Neural progenitor cell (in vitro differentiated cells): ENCODE measurements around the gene MTX1. TPM values are rescaled to one million over a fixed set of nuclear protein-coding genes. Genes with fewer than 3 reads are reported as not detected.
"Not testable (repeated sequence)": the region's sequence is repeated elsewhere in the genome, so short reads cannot be mapped to it uniquely, and the experiment has no call there.

Source experiments
- DNase-seq: peaks from one replicate; pipeline ENCODE4 v3.0.0-alpha.2; 2016; ENCODE audit warnings: low spot score
- H2AFZ ChIP-seq: fragments of 200-600 bp; sonication (generic); replicated peaks from 2 replicates; pipeline ENCODE4 v1.6.1; 2016; ENCODE audit warnings: antibody characterized with exemption
- H3F3A ChIP-seq: fragments of 200-600 bp; sonication (generic); 2 replicates; pipeline ENCODE4 v1.6.1; 2016; ENCODE audit warnings: antibody characterized with exemption, low read depth
- H3K27ac ChIP-seq: fragments of 200-600 bp; sonication (generic); 2 replicates; pipeline ENCODE4 v1.5.1; 2016; ENCODE audit warnings: mild to moderate bottlenecking
- H3K27me3 ChIP-seq: fragments of 200-600 bp; sonication (generic); 2 replicates; pipeline ENCODE4 v1.6.1; 2016; ENCODE audit warnings: mild to moderate bottlenecking, moderate library complexity
- H3K36me3 ChIP-seq: fragments of 200-600 bp; sonication (generic); 2 replicates; pipeline ENCODE4 v1.5.1; 2016
- H3K4me1 ChIP-seq: fragments of 200-600 bp; sonication (generic); 2 replicates; pipeline ENCODE4 v1.6.1; 2016; ENCODE audit warnings: mixed run types
- H3K4me2 ChIP-seq: fragments of 200-600 bp; sonication (generic); 2 replicates; pipeline ENCODE4 v1.6.1; 2016
- H3K4me3 ChIP-seq: fragments of 200-600 bp; sonication (generic); 2 replicates; pipeline ENCODE4 v1.5.1; 2016
- H3K79me2 ChIP-seq: fragments of 200-600 bp; sonication (generic); 2 replicates; pipeline ENCODE4 v1.6.1; 2016; ENCODE audit warnings: low read depth
- H3K9ac ChIP-seq: fragments of 200-600 bp; sonication (generic); 2 replicates; pipeline ENCODE4 v1.6.1; 2016
- H3K9me3 ChIP-seq: fragments of 200-600 bp; sonication (generic); 2 replicates; pipeline ENCODE4 v1.5.1; 2016; ENCODE audit warnings: low read depth
- H4K20me1 ChIP-seq: fragments of 200-600 bp; sonication (generic); 2 replicates; pipeline ENCODE4 v1.6.1; 2016; ENCODE audit warnings: low read depth
- H3K27ac Mint-ChIP-seq: 3 replicates; pipeline ENCODE4 v1.8.0; 2021; ENCODE audit warnings: mixed read lengths
- H3K27me3 Mint-ChIP-seq: 2 replicates; pipeline ENCODE4 v1.8.0; 2022; ENCODE audit warnings: low read depth, mild to moderate bottlenecking, inconsistent platforms, moderate library complexity, mixed read lengths; ENCODE audit not compliant: insufficient read depth
- H3K36me3 Mint-ChIP-seq: 3 replicates; pipeline ENCODE4 v1.8.0; 2021; ENCODE audit warnings: mixed read lengths
- H3K4me1 Mint-ChIP-seq: 3 replicates; pipeline ENCODE4 v1.8.0; 2021; ENCODE audit warnings: mixed read lengths
- H3K4me3 Mint-ChIP-seq: 3 replicates; pipeline ENCODE4 v1.8.0; 2021; ENCODE audit warnings: mild to moderate bottlenecking, moderate library complexity, mixed read lengths
- H3K9me3 Mint-ChIP-seq: 3 replicates; pipeline ENCODE4 v1.8.0; 2020; ENCODE audit warnings: mixed read lengths
- CTCF ChIP-seq: fragments of 200-600 bp; sonication (generic); IDR thresholded peaks from 2 replicates; pipeline ENCODE4 v1.5.1; 2017; ENCODE audit warnings: antibody characterized with exemption, mild to moderate bottlenecking
- EZH2 ChIP-seq: fragments of 200-600 bp; sonication (generic); IDR thresholded peaks from 2 replicates; pipeline ENCODE4 v1.6.1; 2017; ENCODE audit warnings: antibody characterized with exemption, mild to moderate bottlenecking, moderate library complexity
- EZH2phosphoT487 ChIP-seq: fragments of 200-600 bp; sonication (generic); IDR thresholded peaks from 2 replicates; pipeline ENCODE4 v1.6.1; 2017; ENCODE audit warnings: antibody characterized with exemption
- total RNA-seq: library from RNA; depleted of rRNA; stranded (reverse); fragments of >200 nt; gene quantifications from 2 replicates; pipeline ENCODE4 v1.2.3, GENCODE V29; 2015; ENCODE audit warnings: low replicate concordance

The MTX1 gene
- 25.6 and 46.5 TPM in 2 replicates for total RNA-seq

GRCh38 chr1:155208541-155209311 lies at the start of gene MTX1:
TSS of gene MTX1 (plus strand) at chr1:155208695. CDS start at chr1:155208805, 110 bp downstream.
- peaks cover 19% of the 10 kb centered on the region for H4K20me1 ChIP-seq
- peak within 1 kb of the TSS; percentile 77 for H2AFZ ChIP-seq
- DNase-seq, result peak; percentile 96
- peak within 1 kb of the TSS; percentile 96 for H3K4me2 ChIP-seq
- H3K4me3 ChIP-seq, result peak within 1 kb of the TSS; percentile 86
- H3K9me3 ChIP-seq, result no peaks in the 10 kb centered on the region
- H3K36me3 Mint-ChIP-seq, result peaks cover 3% of the 10 kb centered on the region
- peaks cover 34% of the 10 kb centered on the region for H3K27me3 Mint-ChIP-seq
- no peaks in the 10 kb centered on the region for H3K36me3 ChIP-seq
- H3K4me1 Mint-ChIP-seq, result peaks cover 43% of the 10 kb centered on the region
- H3K27ac Mint-ChIP-seq, result peak within 1 kb of the TSS; percentile 97
- no peaks in the 10 kb centered on the region for H3K9me3 Mint-ChIP-seq
- no peaks in the 10 kb centered on the region for H3K27me3 ChIP-seq
- H3K4me1 ChIP-seq, result peaks cover 24% of the 10 kb centered on the region
- peak within 1 kb of the TSS; percentile 64 for H3K9ac ChIP-seq
- H3K79me2 ChIP-seq, result peaks cover 8% of the 10 kb centered on the region
- peak within 1 kb of the TSS; percentile 92 for H3K27ac ChIP-seq
- peak within 1 kb of the TSS; percentile 88 for H3K4me3 Mint-ChIP-seq
- TF ChIP-seq EZH2, result no peak
- TF ChIP-seq EZH2phosphoT487, result no peak
- no peak for TF ChIP-seq CTCF
- H3F3A ChIP-seq, result peaks cover 65% of the 10 kb centered on the region

GRCh38 chr1:155158991-155159390 lies 49.5 kb upstream of the MTX1 start:
- Mint-ChIP-seq H3K9me3 (peaks cover 9% of the 10 kb centered on the region), H3K27ac (peak overlapping the region; percentile 30), H3K36me3 (no peaks in the 10 kb centered on the region), H3K4me1 (peaks cover 3% of the 10 kb centered on the region), H3K4me3 (no peak overlapping the region), H3K27me3 (peaks cover 11% of the 10 kb centered on the region)
- Histone ChIP-seq H3K4me2 (no peak overlapping the region), H3K27ac (no peak overlapping the region), H3K79me2 (no peaks in the 10 kb centered on the region), H3K9me3 (no peaks in the 10 kb centered on the region), H3K27me3 (no peaks in the 10 kb centered on the region), H3K9ac (no peak overlapping the region), H4K20me1 (no peaks in the 10 kb centered on the region), H3K4me3 (no peak overlapping the region), H3K36me3 (no peaks in the 10 kb centered on the region), H2AFZ (no peak overlapping the region), H3K4me1 (no peaks in the 10 kb centered on the region), H3F3A (no peaks in the 10 kb centered on the region)
- no peak for TF ChIP-seq CTCF
- TF ChIP-seq EZH2, result no peak
- no peak for TF ChIP-seq EZH2phosphoT487
- DNase-seq, result no peak

GRCh38 chr1:155160128-155160527 lies 48.4 kb upstream of the MTX1 start:
- H3K27ac Mint-ChIP-seq, result no peak overlapping the region
- peaks cover 3% of the 10 kb centered on the region for H3K4me1 Mint-ChIP-seq
- Histone ChIP-seq H3K4me2 (no peak overlapping the region), H2AFZ (no peak overlapping the region), H3K4me3 (no peak overlapping the region), H3K27ac (no peak overlapping the region), H4K20me1 (no peaks in the 10 kb centered on the region), H3K27me3 (no peaks in the 10 kb centered on the region), H3K36me3 (no peaks in the 10 kb centered on the region), H3F3A (peaks cover under 1% of the 10 kb centered on the region), H3K79me2 (no peaks in the 10 kb centered on the region), H3K9ac (no peak overlapping the region), H3K9me3 (no peaks in the 10 kb centered on the region), H3K4me1 (no peaks in the 10 kb centered on the region)
- DNase-seq, result no peak
- peaks cover 14% of the 10 kb centered on the region for H3K9me3 Mint-ChIP-seq
- no peak overlapping the region for H3K4me3 Mint-ChIP-seq
- peaks cover 11% of the 10 kb centered on the region for H3K27me3 Mint-ChIP-seq
- TF ChIP-seq EZH2 (no peak), EZH2phosphoT487 (no peak), CTCF (no peak)
- no peaks in the 10 kb centered on the region for H3K36me3 Mint-ChIP-seq

- DNase-seq, H3K9me3 ChIP-seq, H3K27ac ChIP-seq, H3K4me2 ChIP-seq, H3K4me3 Mint-ChIP-seq, H3K27me3 ChIP-seq, H3K9ac ChIP-seq, H3K36me3 ChIP-seq, H2AFZ ChIP-seq, H4K20me1 ChIP-seq, H3K27ac Mint-ChIP-seq, H3K79me2 ChIP-seq, H3K36me3 Mint-ChIP-seq, H3K4me3 ChIP-seq: not testable (repeated sequence)
- Mint-ChIP-seq H3K9me3 (peaks cover 13% of the 10 kb centered on the region), H3K27me3 (peaks cover 15% of the 10 kb centered on the region), H3K4me1 (peaks cover 21% of the 10 kb centered on the region)
- H3K4me1 ChIP-seq, result peaks cover 19% of the 10 kb centered on the region
- peaks cover 23% of the 10 kb centered on the region for H3F3A ChIP-seq
Measured at GRCh38 chr1:155162631-155163030, 45.9 kb upstream of the MTX1 start.

DNA sequence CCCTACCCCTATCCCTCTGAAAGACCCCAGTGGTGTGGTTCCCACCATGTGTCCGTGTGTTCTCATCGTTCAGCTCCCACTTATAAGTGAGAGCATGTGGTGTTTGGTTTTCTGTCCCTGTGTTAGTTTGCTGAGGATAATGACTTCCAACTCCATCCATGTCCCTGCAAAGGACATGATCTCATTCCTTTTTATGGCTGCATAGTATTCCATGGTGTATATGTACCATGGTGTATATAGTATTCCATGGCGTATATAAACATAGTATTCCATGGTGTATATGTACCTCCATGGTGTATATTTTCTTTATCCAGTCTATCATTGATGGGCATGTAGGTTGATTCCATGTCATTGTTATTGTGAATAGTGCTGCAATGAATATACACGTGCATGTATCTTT lies 44.7 kb upstream of the MTX1 start:
- H3K4me3 ChIP-seq, H3K36me3 ChIP-seq, H3K79me2 ChIP-seq, H3K4me2 ChIP-seq, H3K9ac ChIP-seq, DNase-seq, H3K27me3 ChIP-seq, H4K20me1 ChIP-seq, H3K9me3 ChIP-seq, H3K4me3 Mint-ChIP-seq, H3K36me3 Mint-ChIP-seq, H2AFZ ChIP-seq, H3K27ac ChIP-seq: not testable (repeated sequence)
- Histone ChIP-seq H3K4me1 (peaks cover 19% of the 10 kb centered on the region), H3F3A (peaks cover 35% of the 10 kb centered on the region)
- H3K27ac Mint-ChIP-seq, result peak overlapping the region; percentile 5
- H3K27me3 Mint-ChIP-seq, result peaks cover 15% of the 10 kb centered on the region
- H3K4me1 Mint-ChIP-seq, result peaks cover 26% of the 10 kb centered on the region
- H3K9me3 Mint-ChIP-seq, result peaks cover 13% of the 10 kb centered on the region
